Raji (cell line): ENCODE measurements around the gene AMOTL1.

Experiments used
- POLR2A ChIP-seq: IDR thresholded peaks from 2 replicates; pipeline ENCODE4 v1.6.1; 2011; ENCODE audit warnings: low read depth, low read length, control low read depth; ENCODE audit not compliant: insufficient read depth

AMOTL1 gene

DNA sequence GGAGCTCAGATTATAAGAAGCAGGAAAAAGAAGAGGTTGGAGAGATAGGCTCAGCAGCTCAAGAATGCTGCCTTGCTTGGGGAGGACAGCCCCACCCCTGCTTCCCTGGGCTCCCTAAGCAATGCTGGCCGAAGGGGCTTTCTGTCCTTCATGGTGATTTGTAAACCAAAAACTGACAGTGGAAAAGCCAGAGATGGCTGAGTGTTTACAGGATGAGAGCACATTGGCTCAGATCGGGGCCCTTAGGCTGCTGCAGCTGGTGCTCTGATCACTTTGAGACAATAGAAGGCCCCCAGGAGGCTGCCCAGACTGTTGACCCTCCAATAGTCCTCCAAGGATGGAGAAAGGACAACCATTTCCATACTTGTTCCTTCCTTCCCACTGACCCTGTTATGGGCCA, 28.8 kb upstream of the AMOTL1 start:
- no peak for TF ChIP-seq POLR2A

DNA sequence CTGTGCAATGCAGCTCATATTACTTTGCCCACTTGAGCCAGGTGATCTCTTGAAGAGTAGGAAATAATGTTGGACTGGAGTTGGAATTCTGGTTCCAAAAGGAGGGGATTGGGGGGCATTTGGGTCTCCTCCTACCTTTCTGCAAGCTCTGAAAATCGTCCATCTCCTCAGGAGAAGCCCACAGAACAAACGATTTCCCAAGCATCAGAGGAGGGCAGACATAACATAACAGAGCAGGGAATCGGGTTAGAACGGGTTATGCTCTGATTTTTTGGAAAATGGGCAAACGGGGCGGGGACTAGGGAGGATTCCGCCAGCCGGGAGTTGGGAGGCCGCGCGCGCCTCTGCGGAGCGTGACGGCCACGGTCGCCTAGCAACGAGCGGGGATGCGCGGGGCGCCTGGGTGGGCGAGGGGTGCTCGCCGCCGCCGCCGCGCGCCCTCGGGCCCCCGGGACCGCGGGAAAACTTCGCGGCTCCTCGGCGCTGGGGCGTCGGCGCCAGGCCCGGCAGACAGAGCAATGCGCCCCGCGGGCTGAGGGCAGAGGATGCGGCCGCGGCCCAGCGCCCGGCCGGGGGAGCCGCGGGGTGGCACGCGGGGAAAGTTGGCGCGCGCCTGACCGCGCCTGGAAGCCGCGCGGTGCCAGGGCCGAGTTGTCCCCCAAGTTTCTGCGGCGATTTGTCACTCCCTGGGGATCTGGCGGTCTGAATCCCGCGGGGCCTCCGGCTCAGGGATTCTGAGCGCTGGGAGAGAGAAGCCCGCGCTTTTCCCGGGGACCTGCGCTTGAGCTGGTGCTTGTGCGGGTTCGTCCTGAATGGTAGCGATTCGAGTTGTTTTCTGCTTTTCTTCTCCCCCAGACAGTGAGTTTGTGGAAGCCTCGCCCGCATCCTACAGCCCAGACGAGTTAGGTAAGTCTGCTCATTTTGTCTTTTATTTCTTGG, 27.8 kb upstream of the AMOTL1 start:
- TF ChIP-seq POLR2A, result no peak

DNA sequence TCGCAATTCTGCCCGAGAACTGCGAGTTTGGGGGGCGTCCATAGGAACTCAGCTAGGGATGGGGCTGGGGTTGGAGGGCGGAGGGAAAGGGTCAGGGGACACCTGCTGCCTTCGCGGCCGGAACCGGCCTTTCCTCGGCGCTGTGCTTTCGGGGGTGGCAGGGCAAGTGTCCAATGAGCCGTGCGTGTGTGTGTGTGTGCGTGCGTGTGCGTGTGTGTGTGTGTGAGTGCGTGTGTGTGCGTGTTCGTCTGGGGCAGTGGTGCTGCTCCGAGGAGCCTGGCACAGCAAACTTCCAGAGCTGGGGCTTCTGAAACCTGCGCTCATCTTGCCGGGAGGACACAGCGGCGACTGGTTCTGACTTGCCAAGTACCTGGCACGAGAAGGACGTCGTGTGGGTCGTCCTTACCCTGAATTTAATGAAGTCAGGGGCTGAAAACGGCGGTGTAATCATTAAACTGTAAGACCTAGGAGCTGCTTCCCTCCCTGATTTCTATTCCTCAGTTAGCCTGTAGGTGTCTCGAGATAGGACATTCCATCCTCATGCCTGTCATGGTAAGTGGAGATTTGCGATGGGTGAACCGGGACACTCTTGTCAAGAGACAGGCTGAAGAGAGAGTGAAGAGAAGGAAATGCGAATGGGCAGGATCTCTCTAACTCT, 27.0 kb upstream of the AMOTL1 start:
- no peak for TF ChIP-seq POLR2A

- no peak for TF ChIP-seq POLR2A
These were observed 25.5 kb upstream of the AMOTL1 start for GRCh38 chr11:94742665-94743064.

DNA sequence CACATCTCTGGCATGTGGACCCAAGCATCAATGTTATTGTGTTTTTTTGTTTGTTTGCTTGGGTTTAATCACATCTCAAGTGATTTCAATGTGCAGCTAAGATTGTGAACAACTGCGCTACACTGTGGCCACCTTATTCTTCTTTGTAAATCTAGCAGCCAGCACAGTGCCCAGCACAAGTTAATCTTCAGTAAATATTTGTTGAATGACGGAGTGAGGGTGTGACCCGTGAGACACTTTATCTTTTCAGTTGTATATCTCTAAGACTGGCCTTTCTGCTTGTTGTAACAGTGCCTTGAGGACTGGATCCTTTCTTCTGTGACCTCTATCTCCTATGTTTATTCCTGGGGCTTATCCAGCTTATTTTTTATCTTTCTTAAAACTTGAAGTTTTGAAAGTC, 21.4 kb upstream of the AMOTL1 start:
- no peak for TF ChIP-seq POLR2A

DNA sequence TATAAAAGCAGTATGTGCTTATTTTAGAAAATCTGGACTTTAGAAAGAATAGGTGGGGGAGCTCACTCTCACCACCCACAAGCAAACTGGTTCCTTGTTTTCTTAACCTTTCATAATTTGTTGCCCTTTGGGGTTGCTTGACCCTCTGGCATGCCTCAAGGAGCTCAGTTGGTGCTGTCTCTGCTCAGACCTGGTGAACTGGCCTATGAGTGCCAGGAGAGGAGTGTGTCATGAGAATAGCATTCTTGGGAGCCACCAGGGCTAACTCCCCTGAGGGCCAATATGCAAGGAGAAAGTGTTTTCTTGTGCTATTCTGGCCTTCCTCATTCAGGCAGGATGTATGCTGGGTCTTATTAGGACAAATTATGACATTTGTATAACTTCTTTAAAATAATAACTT, 21.0 kb upstream of the AMOTL1 start:
- TF ChIP-seq POLR2A, result no peak

GRCh38 chr11:94747601-94748041, 20.5 kb upstream of the AMOTL1 start:
- no peak for TF ChIP-seq POLR2A

- no peak for TF ChIP-seq POLR2A
These were observed 18.8 kb upstream of the AMOTL1 start for GRCh38 chr11:94749369-94749768.

DNA sequence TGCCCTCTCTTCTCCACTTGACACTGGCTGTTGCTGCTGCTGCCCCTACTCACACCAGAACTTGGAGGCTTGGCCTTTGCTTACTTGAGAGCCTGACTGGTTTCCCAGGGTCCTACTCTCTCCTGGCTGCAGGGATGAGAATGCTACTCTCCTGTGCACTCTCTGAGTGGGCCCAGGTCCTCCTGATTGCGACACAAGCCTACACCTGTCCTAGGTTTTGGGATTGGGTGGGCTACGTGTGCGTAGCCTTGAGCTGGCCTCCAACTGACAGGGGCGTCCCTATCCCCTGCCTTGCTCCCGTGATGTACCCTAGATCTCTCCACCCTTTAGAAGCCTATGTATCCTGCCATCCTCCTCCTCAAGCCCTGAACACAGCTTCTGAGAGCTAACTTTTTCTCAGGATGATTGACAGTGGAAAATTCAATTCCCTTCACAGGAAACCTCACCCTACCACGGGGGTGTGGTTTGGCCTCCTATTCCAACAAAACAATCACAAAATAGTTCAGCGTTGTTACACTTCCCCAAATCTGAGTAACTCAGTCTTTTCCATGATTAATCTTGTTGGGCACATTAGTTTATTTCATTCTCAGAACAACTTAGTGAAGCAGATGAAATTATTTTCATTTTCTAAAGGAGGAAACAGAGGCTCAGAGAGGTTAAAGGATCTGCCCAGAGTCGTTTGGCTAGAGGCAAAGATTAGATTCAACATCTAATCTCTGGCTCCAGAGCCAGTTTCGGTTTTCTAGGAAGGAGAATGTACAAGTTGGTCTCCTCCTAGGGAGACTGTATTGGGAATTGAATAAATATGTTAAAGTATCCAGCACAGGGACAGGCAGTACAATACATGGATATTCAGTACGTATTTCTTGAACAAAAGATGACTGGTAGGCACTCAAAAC, 17.6 kb upstream of the AMOTL1 start:
- TF ChIP-seq POLR2A, result no peak

GRCh38 chr11:94751218-94751609, 16.9 kb upstream of the AMOTL1 start:
- no peak for TF ChIP-seq POLR2A

- no peak for TF ChIP-seq POLR2A
These were observed 16.4 kb upstream of the AMOTL1 start for GRCh38 chr11:94751786-94752185.

GRCh38 chr11:94753630-94754029, 14.5 kb upstream of the AMOTL1 start:
- TF ChIP-seq POLR2A, result no peak

- no peak for TF ChIP-seq POLR2A
These were observed 13.8 kb upstream of the AMOTL1 start for GRCh38 chr11:94754335-94754734.

DNA sequence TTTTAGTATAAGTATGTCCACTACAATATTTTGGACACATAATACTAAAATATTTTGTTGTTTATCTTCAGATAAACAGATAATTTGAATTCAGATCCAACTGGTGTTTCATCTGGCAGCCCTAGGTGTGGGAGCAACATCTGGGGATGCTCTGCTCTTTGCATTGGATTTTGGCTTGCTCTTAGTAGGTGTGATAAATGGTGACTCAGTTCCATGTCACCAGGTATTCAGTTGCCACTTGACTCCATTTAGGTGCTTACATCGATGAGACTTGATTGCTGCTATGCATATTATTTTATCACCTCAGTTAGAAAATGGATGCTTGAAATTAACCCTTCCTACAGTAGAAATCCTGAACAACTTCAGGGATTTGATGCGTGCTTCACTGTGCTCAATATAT, 13.3 kb upstream of the AMOTL1 start:
- TF ChIP-seq POLR2A, result no peak

DNA sequence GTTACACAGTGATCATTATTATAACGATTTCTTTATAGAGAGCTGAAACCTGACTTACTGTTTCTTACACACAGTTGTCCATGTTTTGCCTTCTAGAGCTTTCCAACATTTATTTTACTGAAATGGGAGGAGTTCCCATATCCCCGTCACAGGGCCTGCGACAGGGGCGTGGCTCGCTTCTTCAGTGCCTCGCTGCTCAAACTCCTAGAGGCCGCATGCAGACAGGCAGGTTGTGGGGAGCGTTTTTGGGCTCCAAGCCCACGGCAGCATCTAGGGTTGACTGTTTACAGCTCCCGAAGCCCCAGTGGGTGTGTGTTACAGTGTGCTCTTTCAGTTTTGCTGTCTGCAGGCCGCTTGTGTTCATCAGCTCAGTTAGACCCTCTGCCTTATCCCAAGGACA, 12.7 kb upstream of the AMOTL1 start:
- no peak for TF ChIP-seq POLR2A
